HG02798 (cell line): ENCODE results near the gene ALLC.

ENCODE experiments used
- ATAC-seq: cut with Tn5 transposase; IDR thresholded peaks from one replicate; pipeline ENCODE4 v1.9.1; 2021; ENCODE audit warnings: mild to moderate bottlenecking; ENCODE audit not compliant: unreplicated experiment, poor library complexity

ALLC gene

GRCh38 chr2:3638456-3638810 is 19.6 kb upstream of the ALLC start:
- ATAC-seq, result no peak

- no peak for ATAC-seq
These were observed 18.9 kb upstream of the ALLC start for GRCh38 chr2:3639015-3639630.

- ATAC-seq, result no peak
These were observed 18.3 kb upstream of the ALLC start for GRCh38 chr2:3639653-3640052.

- no peak for ATAC-seq
These were observed 16.8 kb upstream of the ALLC start for GRCh38 chr2:3641181-3641580.

- no peak for ATAC-seq
These were observed 16.1 kb upstream of the ALLC start for GRCh38 chr2:3641841-3642421.

- no peak for ATAC-seq
These were observed 15.3 kb upstream of the ALLC start for GRCh38 chr2:3642521-3643215.

- no peak for ATAC-seq
These were observed 14.4 kb upstream of the ALLC start for GRCh38 chr2:3643371-3644245.

- peak; percentile 60 for ATAC-seq
These were observed 13.8 kb upstream of the ALLC start for GRCh38 chr2:3644246-3644525.

GRCh38 chr2:3644891-3645605 is 13.0 kb upstream of the ALLC start:
- ATAC-seq, result no peak

- ATAC-seq, result no peak
These were observed 12.1 kb upstream of the ALLC start for GRCh38 chr2:3645745-3646389.

- no peak for ATAC-seq
These were observed 11.6 kb upstream of the ALLC start for GRCh38 chr2:3646446-3646845.

GRCh38 chr2:3647246-3647645 is 10.8 kb upstream of the ALLC start:
- no peak for ATAC-seq

GRCh38 chr2:3647831-3648651 is 10.0 kb upstream of the ALLC start:
- no peak for ATAC-seq

- no peak for ATAC-seq
These were observed 9.3 kb upstream of the ALLC start for GRCh38 chr2:3648652-3649177.

GRCh38 chr2:3649581-3649980 is 8.4 kb upstream of the ALLC start:
- no peak for ATAC-seq

GRCh38 chr2:3650140-3650920 is 7.7 kb upstream of the ALLC start:
- ATAC-seq, result no peak

- peak; percentile 65 for ATAC-seq
These were observed 6.0 kb upstream of the ALLC start for GRCh38 chr2:3651691-3652648.
